Right lobe of liver (tissue), 6 donors: ENCODE results near the gene IL1A. TPM values are rescaled to one million over a fixed set of nuclear protein-coding genes. Genes with fewer than 3 reads are reported as not detected.
A peak's percentile ranks its signal among the peaks of the same experiment; 100 is the strongest.
"Not testable (repeated sequence)": the region's sequence is repeated elsewhere in the genome, so short reads cannot be mapped to it uniquely, and the experiment has no call there.

Experiments used
- ATAC-seq, 4 donors: fragments of 200-7000 bp; cut with Tn5 transposase; one replicate each; pipeline ENCODE4 v1.9.1; 2020; ENCODE audit warnings: mild to moderate bottlenecking in 4 of 4, moderate library complexity in 4 of 4
- DNase-seq, 3 donors: peaks; one replicate each; pipeline ENCODE4 v3.0.0-alpha.2; 2020
- H3K27ac ChIP-seq, 3 donors: fragments of 200-600 bp; one replicate each; pipeline ENCODE4 v1.8.0; 2022
- H3K27me3 ChIP-seq, 2 donors: fragments of 200-600 bp; one replicate each; pipeline ENCODE4 v1.8.0; 2022
- H3K36me3 ChIP-seq, 4 donors: fragments of 200-600 bp; sonication (generic) in 1 of 4; one replicate each; pipeline versions ENCODE4 v1.5.1 to v1.8.0; 2017 to 2022; ENCODE audit warnings: control low read depth in 1 of 4
- H3K4me1 ChIP-seq, 4 donors: fragments of 200-600 bp; sonication (generic) in 1 of 4; one replicate each; pipeline versions ENCODE4 v1.5.1 to v1.8.0; 2017 to 2022; ENCODE audit warnings: control low read depth in 1 of 4
- H3K4me3 ChIP-seq, 3 donors: fragments of 200-600 bp; one replicate each; pipeline ENCODE4 v1.8.0; 2022
- H3K9me3 ChIP-seq, 4 donors: fragments of 200-600 bp; sonication (generic) in 1 of 4; one replicate each; pipeline versions ENCODE4 v1.5.1 to v1.8.0; 2017 to 2022; ENCODE audit warnings: control low read depth in 1 of 4
- POLR2A ChIP-seq: fragments of 450-650 bp; IDR thresholded peaks from one replicate; pipeline ENCODE4 v1.6.1; 2017; ENCODE audit warnings: antibody characterized with exemption, mild to moderate bottlenecking
- WGBS: methylation state at CpG from one replicate; pipeline ENCODE4 v1.1.6; 2018; ENCODE audit warnings: low coverage, low lambda C conversion rate; ENCODE audit not compliant: insufficient coverage; ENCODE audit errors: missing lambda C conversion rate; 5-methylcytosine and 5-hydroxymethylcytosine counted together
- intact Hi-C, 2 donors: fragments of 100-400 bp; cut with DNase I; formaldehyde crosslinking; loops; one replicate each; pipeline versions ENCODE4 v1.11.2 to v1.14.1; 2022
- long read RNA-seq: library from polyadenylated mRNA; unstranded; transcript quantifications from one replicate; pipeline ENCODE4 v2.0.0, GENCODE V29; 2019
- total RNA-seq, 6 experiments: library from RNA; depleted of rRNA in 2 of 6; stranded (reverse); fragments of >200 nt in 2 of 6; fragmentation: NEBNext Ultra II Directional in 3 of 6; extraction: Animal tissue kit (Norgen Biotek cat#: 25700) in 3 of 6; gene quantifications; one replicate each; pipeline versions ENCODE4 v1.1.0 to v1.2.4, GENCODE V29; 2016 to 2023
- TF ChIP-seq, protein P1 (sequence below), 4 donors: fragments of 200-600 bp in 3 of 4; fragments of 450-650 bp in 1 of 4; IDR thresholded peaks; one replicate each; pipeline versions ENCODE4 v1.5.1 to v1.8.0; 2016 to 2022; ENCODE audit warnings: antibody characterized with exemption in 4 of 4, mild to moderate bottlenecking in 2 of 4
- donor health status: DM: no; HTN: yes; CAD: no.
- donor health status: DM: no; HTN: no; CAD: no.
- donor health status: DM: no; HTN: no; CAD: no.
- donor health status: DM: no; HTN: yes; CAD: no.
- donor health status: DM: no; HTN: yes; CAD: no.

IL1A gene, protein sequence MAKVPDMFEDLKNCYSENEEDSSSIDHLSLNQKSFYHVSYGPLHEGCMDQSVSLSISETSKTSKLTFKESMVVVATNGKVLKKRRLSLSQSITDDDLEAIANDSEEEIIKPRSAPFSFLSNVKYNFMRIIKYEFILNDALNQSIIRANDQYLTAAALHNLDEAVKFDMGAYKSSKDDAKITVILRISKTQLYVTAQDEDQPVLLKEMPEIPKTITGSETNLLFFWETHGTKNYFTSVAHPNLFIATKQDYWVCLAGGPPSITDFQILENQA
- total RNA-seq = not detected
- long read RNA-seq = 0 reads

DNA sequence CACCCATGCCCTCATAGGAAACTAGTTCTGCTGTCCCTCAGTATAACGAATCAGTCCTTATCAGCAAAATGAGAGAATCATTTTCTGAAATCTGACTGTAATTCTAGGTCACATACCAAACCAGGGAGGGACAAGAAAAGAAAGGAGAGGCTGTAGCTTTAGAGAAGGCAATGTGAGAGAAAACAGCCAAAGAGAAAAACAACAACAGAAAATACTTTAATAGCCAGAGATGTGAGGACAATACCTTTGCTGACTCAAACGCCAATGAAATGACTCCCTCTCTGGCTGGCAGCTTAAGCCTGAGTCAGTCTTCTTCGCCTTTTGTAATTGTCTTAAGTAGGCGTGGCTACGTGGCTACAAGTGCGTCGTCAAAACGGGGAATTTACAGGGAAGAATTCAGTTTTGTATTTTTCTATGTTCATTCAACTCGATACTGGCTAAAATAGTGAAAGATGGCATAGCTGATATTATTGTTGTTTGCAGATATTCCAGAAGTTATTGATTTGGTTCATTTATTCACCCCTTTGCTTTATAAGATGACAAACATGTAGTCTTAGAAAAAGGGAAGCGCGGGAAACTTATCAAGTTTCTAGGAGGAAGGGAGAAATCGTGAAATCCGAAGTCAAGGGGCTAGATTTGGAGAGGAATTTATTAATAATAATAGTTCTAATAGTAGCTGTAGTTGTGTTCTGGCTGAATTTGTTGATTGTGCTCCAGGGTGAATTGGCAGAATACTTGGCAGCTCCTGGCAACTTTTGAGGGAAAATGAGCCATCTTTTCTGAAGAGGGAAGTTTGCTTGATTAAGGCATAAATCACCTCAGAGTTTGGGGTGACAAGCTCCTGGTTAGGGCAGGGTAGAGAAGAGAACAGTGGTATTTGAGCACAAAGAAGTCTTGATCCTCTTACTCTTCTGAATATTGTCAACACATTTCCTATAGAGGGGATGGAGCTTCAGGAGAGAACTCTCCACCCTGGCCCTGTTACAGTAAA, at the start of gene IL1A:
Gene IL1A, minus strand, starts transcription at position 295 of the 991 bp plus-strand sequence. CDS start 723 bp downstream, outside the sequence.
- Histone ChIP-seq H3K27ac (no peak within 1 kb of the TSS), H3K4me3 (no peak within 1 kb of the TSS), H3K36me3 (no peaks in the 10 kb centered on the region), H3K4me1 (no peaks in the 10 kb centered on the region), H3K27me3 (no peaks in the 10 kb centered on the region), H3K9me3 (no peaks in the 10 kb centered on the region)
- ATAC-seq (peak in 1 of 4 donors; percentile 39), DNase-seq (no peak)
- TF ChIP-seq POLR2A = no peak
- TF ChIP-seq, protein P1, sequence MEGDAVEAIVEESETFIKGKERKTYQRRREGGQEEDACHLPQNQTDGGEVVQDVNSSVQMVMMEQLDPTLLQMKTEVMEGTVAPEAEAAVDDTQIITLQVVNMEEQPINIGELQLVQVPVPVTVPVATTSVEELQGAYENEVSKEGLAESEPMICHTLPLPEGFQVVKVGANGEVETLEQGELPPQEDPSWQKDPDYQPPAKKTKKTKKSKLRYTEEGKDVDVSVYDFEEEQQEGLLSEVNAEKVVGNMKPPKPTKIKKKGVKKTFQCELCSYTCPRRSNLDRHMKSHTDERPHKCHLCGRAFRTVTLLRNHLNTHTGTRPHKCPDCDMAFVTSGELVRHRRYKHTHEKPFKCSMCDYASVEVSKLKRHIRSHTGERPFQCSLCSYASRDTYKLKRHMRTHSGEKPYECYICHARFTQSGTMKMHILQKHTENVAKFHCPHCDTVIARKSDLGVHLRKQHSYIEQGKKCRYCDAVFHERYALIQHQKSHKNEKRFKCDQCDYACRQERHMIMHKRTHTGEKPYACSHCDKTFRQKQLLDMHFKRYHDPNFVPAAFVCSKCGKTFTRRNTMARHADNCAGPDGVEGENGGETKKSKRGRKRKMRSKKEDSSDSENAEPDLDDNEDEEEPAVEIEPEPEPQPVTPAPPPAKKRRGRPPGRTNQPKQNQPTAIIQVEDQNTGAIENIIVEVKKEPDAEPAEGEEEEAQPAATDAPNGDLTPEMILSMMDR (IDR thresholded peaks at IDR 0.05) = no peak
- intact Hi-C loops = no loop called here
- WGBS = 39% methylated on average over 13 of the region's 13 CpGs

DNA sequence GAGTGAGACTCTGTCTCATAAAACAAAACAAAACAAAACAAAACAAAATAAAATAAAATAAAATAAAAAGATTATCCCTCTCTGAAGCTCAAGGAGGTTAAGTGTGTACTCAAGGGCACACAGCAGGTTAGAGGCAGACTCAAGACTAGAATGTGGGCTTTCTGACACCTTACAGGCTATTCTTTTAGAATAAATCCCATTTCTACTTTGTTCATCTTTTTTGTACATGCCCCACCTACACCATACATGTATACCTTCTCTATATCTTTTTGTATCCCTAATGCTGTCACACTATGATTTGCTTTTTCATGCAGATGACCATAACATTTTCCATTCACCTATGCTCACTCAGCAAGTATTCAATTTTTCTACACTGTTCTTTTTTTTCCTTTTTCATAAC, 49.7 kb upstream of the IL1A start:
- ATAC-seq (no peak), DNase-seq (no peak)
- H3K4me1 ChIP-seq = peaks cover 0 to 11% (median 5%) of the 10 kb centered on the region in 4 donors
- no peak overlapping the region for H3K4me3 ChIP-seq
- no peaks in the 10 kb centered on the region for H3K27me3 ChIP-seq
- intact Hi-C loops = no loop called here
- H3K9me3 ChIP-seq = no peaks in the 10 kb centered on the region
- peak overlapping the region in 2 of 3 donors; percentile 13 to 38 for H3K27ac ChIP-seq
- H3K36me3 ChIP-seq = no peaks in the 10 kb centered on the region
- TF ChIP-seq, protein P1 (IDR thresholded peaks at IDR 0.05) = no peak
- no peak for TF ChIP-seq POLR2A

DNA sequence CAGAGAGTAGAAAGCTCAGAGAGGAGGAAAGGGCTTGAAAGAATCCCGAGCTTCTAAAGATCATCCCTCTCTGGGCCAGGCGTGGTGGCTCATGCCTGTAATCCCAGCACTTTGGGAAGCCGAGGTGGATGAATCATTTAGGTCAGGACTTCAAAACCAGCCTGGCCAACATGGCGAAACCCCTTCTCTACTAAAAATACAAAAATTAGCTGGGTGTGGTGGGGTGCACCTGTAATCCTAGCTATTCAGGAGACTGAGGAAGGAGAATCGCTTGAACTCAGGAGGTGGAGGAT, 49.3 kb upstream of the IL1A start:
- DNase-seq, H3K36me3 ChIP-seq, H3K9me3 ChIP-seq, H3K27me3 ChIP-seq, H3K27ac ChIP-seq, H3K4me3 ChIP-seq, ATAC-seq, intact Hi-C loops: not testable (repeated sequence)
- H3K4me1 ChIP-seq = peaks cover 0 to 11% (median 5%) of the 10 kb centered on the region in 4 donors
- WGBS = 86% methylated on average over 5 of the region's 5 CpGs

DNA sequence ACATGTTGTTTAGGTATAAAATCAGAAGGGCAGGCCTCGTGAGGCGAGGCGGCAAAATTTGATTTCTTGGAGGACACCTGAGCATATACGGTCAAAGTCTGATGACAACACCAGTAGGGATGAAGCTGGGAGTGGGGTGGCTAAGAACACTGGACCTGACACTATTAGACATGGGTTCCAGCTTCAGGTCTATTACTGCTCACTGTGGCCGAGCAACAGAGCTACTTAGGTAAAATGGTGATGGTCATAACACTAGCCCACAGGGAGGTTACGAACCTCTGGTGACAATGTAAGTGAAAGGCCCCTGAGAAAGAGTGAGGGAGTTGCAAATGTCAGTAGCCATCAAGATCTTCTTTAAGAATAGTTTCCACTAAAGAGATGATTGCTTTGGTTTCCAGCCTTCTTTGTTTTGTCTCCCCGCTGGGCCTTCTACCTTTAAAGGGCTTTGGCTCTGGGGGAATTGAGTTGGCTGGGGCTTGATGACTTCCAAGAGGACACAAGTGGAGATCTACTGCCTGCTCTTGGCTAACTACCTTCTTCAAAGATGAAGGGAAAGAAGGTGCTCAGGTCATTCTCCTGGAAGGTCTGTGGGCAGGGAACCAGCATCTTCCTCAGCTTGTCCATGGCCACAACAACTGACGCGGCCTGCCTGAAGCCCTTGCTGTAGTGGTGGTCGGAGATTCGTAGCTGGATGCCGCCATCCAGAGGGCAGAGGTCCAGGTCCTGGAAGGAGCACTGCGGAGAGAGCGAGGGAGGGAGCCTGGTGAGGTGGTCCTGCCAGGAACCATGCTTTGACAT, 48.7 kb upstream of the IL1A start:
- Histone ChIP-seq H3K4me3 (no peak overlapping the region), H3K27me3 (no peaks in the 10 kb centered on the region), H3K36me3 (no peaks in the 10 kb centered on the region), H3K9me3 (no peaks in the 10 kb centered on the region), H3K4me1 (peaks cover 0 to 11% (median 5%) of the 10 kb centered on the region in 4 donors), H3K27ac (no peak overlapping the region)
- ATAC-seq = no peak
- DNase-seq = no peak
- intact Hi-C loops = no loop called here
- WGBS = 96% methylated on average over 6 of the region's 14 CpGs
- TF ChIP-seq POLR2A = no peak
- TF ChIP-seq, protein P1 (IDR thresholded peaks at IDR 0.05) = no peak
